Pancreas (tissue), 10 donors: ENCODE data around the gene CDC7. TPM values are rescaled to one million over a fixed set of nuclear protein-coding genes. Genes with fewer than 3 reads are reported as not detected.
A peak's percentile ranks its signal among the peaks of the same experiment; 100 is the strongest.

Experiments used
- ATAC-seq, 4 donors: fragments of 200-7000 bp; cut with Tn5 transposase; one replicate each; pipeline versions ENCODE4 v1.8.0 to v1.9.1; 2020; ENCODE audit warnings: mild to moderate bottlenecking in 4 of 4, moderate library complexity in 4 of 4
- DNase-seq, 6 donors: peaks; one replicate each; pipeline ENCODE4 v3.0.0-alpha.2; 2020
- FAIRE-seq: peaks from 2 replicates; lab custom pipeline; 2012; peaks lifted over from hg19 to GRCh38; lab: Jason Lieb, UNC
- H3K27ac ChIP-seq, 4 donors: fragments of 200-600 bp; sonication (generic); 1 replicate in 3 of 4; 2 replicates in 1 of 4; pipeline versions ENCODE4 v1.5.0 to v1.8.0; 2020
- H3K27me3 ChIP-seq, 4 donors: fragments of 200-600 bp; one replicate each; pipeline ENCODE4 v1.8.0; 2021
- H3K36me3 ChIP-seq, 3 donors: fragments of 200-600 bp; sonication (generic) in 1 of 3; one replicate each; pipeline versions ENCODE4 v1.5.0 to v1.8.0; 2020 to 2021
- H3K4me1 ChIP-seq, 3 donors: fragments of 200-600 bp; one replicate each; pipeline ENCODE4 v1.8.0; 2021
- H3K4me3 ChIP-seq, 4 donors: fragments of 200-600 bp; sonication (generic) in 2 of 4; one replicate each; pipeline versions ENCODE4 v1.5.0 to v1.8.0; 2020 to 2021
- H3K9me3 ChIP-seq, 4 donors: fragments of 200-600 bp; one replicate each; pipeline ENCODE4 v1.8.0; 2021
- WGBS, 2 donors: extraction: QIAGEN DNeasy Blood & Tissue Kit; methylation state at CpG; one replicate each; pipeline ENCODE4 v1.1.7; 2013; 5-methylcytosine and 5-hydroxymethylcytosine counted together
- intact Hi-C, 3 donors: fragments of 100-400 bp; cut with DNase I; formaldehyde crosslinking; loops; one replicate each; pipeline versions ENCODE4 v1.11.1 to v1.14.2; 2022
- polyA plus RNA-seq, 2 donors: library from polyadenylated mRNA; stranded (reverse); fragments of 200-250 nt; gene quantifications; one replicate each; pipeline ENCODE4 v1.2.3, GENCODE V29; 2013
- total RNA-seq, 6 donors: library from RNA; stranded (reverse); fragmentation: NEBNext Ultra II Directional in 4 of 6; extraction: Animal tissue kit (Norgen Biotek cat#: 25700) in 4 of 6; gene quantifications; one replicate each; pipeline versions ENCODE4 v1.2.1 to v1.2.4, GENCODE V29; 2021 to 2023
- TF ChIP-seq, protein P1 (sequence below), 4 donors: fragments of 200-600 bp; sonication (generic) in 3 of 4; IDR thresholded peaks; one replicate each; pipeline versions ENCODE4 v1.5.0 to v1.8.0; 2021; ENCODE audit warnings: antibody characterized with exemption in 4 of 4
- donor health status: healthy with polysubstance abuse.
- donor health status: DM: no; HTN: no; CAD: no; lungs with moderate emphysema.
- donor health status: DM: no; HTN: no; CAD: no.
- donor health status: control.
- donor health status: control.
- donor health status: Bipolar disorder and iron deficiency.
- donor health status: DM: yes; HTN: yes; CAD: no.
- donor health status: DM: no; HTN: no; CAD: no.
- donor health status: DM: no; HTN: no; CAD: no.
- donor health status: DM: yes; HTN: yes; CAD: no.

Gene CDC7
- total and polyA plus RNA-seq, 8 donors = 0.56 to 2.4 (median 0.92) TPM

DNA sequence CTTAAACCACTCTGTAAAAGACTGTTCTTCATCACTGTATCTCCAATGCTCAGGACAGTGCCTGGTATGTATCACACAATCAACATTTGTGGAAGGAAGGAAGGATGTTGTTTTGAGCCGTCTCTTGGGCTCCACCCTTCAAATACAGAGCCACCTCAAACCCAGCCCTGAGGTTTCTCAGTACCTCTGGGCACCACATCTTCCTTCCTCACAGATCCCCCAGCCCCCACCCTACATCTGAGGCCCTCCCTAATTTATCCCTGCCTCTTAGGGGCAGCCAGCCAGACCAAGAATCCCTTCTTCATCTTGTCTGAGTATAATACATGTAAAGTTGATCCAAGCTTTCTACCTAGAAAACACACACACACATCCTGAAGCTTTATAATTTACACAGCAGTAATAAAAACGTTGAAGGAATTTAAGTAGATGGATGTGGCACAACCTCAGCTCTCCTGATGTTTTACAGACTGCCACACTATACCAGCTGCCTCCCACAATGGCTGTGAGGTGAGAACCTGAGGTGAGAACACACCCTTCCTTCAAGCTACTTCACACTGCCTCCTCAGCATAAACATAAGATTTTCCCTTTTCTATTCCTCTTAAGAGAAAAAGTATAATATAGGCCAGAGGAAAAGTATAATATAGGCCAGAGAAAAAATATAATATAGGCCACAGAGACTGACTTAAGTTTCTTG, 48.5 kb downstream of the CDC7 start:
- intact Hi-C loops = no loop called here
- Histone ChIP-seq H3K27me3 (no peaks in the 10 kb centered on the region), H3K27ac (no peak overlapping the region), H3K4me1 (no peaks in the 10 kb centered on the region), H3K9me3 (no peaks in the 10 kb centered on the region), H3K36me3 (no peaks in the 10 kb centered on the region), H3K4me3 (no peak overlapping the region)
- FAIRE-seq (no peak), ATAC-seq (no peak), DNase-seq (no peak)
- TF ChIP-seq, protein P1, sequence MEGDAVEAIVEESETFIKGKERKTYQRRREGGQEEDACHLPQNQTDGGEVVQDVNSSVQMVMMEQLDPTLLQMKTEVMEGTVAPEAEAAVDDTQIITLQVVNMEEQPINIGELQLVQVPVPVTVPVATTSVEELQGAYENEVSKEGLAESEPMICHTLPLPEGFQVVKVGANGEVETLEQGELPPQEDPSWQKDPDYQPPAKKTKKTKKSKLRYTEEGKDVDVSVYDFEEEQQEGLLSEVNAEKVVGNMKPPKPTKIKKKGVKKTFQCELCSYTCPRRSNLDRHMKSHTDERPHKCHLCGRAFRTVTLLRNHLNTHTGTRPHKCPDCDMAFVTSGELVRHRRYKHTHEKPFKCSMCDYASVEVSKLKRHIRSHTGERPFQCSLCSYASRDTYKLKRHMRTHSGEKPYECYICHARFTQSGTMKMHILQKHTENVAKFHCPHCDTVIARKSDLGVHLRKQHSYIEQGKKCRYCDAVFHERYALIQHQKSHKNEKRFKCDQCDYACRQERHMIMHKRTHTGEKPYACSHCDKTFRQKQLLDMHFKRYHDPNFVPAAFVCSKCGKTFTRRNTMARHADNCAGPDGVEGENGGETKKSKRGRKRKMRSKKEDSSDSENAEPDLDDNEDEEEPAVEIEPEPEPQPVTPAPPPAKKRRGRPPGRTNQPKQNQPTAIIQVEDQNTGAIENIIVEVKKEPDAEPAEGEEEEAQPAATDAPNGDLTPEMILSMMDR (IDR thresholded peaks at IDR 0.05) = no peak
- 28 to 35% methylated on average over 2 of the region's 2 CpGs for WGBS, 2 donors

DNA sequence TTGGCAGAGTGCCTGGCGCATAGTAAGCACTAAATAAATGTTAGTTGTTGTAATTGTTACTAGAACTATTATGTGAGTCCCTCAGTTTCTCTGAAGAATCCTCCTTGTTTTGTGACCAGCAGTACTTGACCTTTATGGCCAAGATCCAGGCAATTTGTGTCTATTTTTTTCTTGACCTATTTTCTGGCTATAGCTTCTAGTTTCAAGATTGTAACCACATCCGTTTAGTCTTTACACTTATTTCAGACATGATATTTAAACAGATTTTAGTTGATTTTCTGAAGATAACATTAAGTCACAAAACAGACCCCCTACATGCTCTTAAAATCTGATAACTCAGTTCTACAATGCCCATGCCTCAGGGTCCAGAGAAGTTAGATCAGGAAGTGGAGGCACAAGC, 50.3 kb downstream of the CDC7 start:
- no peaks in the 10 kb centered on the region for H3K4me1 ChIP-seq
- ATAC-seq = no peak
- WGBS, 2 donors = 79 to 82% methylated on average over 2 of the region's 2 CpGs

DNA sequence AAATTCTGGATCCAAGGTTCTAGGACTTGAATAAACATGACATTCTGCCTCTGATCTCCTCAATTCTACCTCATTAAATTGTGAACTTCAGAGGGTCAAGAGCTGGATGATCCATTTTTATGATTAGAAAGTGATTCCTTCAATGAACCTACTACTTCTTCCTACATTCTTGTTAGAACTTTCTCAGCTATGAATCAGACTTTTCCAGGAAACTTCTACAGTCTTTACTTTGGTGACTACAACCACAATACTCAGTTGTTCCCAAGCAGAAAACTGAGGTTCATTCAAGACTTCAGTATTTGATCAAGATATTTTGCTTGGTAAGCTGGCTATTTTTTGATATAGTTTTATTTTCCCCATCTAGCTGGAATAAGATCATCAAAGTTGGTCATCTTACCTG, 51.4 kb downstream of the CDC7 start:
- intact Hi-C loops = no loop called here
- TF ChIP-seq, protein P1 (IDR thresholded peaks at IDR 0.05) = no peak
- no peaks in the 10 kb centered on the region for H3K9me3 ChIP-seq
- DNase-seq (no peak), ATAC-seq (no peak), FAIRE-seq (no peak)
- H3K36me3 ChIP-seq = no peaks in the 10 kb centered on the region
- H3K27ac ChIP-seq = no peak overlapping the region
- no peak overlapping the region for H3K4me3 ChIP-seq
- no peaks in the 10 kb centered on the region for H3K4me1 ChIP-seq
- H3K27me3 ChIP-seq = no peaks in the 10 kb centered on the region

More for the DNA sequence above, 50.3 kb downstream of the CDC7 start:
- Histone ChIP-seq H3K4me3 (no peak overlapping the region), H3K9me3 (no peaks in the 10 kb centered on the region), H3K27me3 (no peaks in the 10 kb centered on the region), H3K27ac (no peak overlapping the region), H3K36me3 (no peaks in the 10 kb centered on the region)
- DNase-seq (no peak), FAIRE-seq (no peak)
- intact Hi-C loops = no loop called here
- TF ChIP-seq, protein P1 (IDR thresholded peaks at IDR 0.05) = no peak

DNA sequence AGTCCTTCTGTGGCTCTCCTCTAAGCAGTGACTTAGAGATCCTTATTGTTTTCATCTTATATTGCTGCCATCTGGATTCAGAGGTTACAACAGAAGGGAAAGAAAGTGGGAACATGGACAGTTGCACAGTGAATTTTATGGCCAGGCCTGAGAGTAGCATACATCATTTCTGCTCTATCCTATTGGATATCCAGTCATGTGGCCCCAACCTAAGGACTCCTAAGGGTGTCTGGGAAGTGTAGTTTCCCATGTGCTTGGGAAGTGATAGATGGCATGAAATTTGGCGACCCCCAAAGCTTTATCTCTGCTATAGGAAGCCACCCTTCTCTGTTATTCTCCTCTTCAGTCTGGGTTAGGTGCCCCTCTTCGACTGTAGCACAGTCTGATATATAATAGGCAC, 51.9 kb downstream of the CDC7 start:
- no peak for DNase-seq
- no peak for FAIRE-seq
- H3K36me3 ChIP-seq = no peaks in the 10 kb centered on the region
- H3K27ac ChIP-seq = no peak overlapping the region
- ATAC-seq = no peak
- no peaks in the 10 kb centered on the region for H3K4me1 ChIP-seq
- 62 to 73% methylated on average over 2 of the region's 2 CpGs for WGBS, 2 donors
- H3K4me3 ChIP-seq = no peak overlapping the region
- H3K9me3 ChIP-seq = no peaks in the 10 kb centered on the region
- TF ChIP-seq, protein P1 (IDR thresholded peaks at IDR 0.05) = no peak
- intact Hi-C loops = no loop called here
- H3K27me3 ChIP-seq = no peaks in the 10 kb centered on the region

DNA sequence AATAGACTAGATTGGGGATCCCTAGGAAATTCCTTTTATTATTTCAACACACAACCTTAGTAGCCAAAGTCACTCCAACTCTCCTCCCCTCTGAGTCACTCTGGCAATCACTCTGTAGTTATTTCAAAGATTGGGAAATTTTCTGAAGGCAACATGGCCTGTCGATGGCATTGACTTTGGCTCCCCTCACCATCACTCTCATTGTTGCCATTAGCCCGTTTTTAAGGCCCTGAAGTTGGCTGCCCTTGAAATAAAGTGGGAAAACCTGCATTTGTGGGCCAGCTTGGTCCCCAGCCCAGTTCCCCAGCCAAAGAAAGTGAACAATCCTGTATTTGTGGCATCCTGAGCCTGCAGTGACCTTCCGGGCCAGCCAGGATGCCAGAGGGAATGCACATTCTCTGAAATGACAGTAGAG, 52.5 kb downstream of the CDC7 start:
- no peaks in the 10 kb centered on the region for H3K36me3 ChIP-seq
- no peaks in the 10 kb centered on the region for H3K4me1 ChIP-seq
- intact Hi-C loops = no loop called here
- H3K27ac ChIP-seq = no peak overlapping the region
- TF ChIP-seq, protein P1 (IDR thresholded peaks at IDR 0.05) = no peak
- no peaks in the 10 kb centered on the region for H3K9me3 ChIP-seq
- ATAC-seq (peak; percentile 70 to 95 (median 90)), FAIRE-seq (no peak), DNase-seq (peak in 3 of 6 donors; percentile 20 to 80 (median 49))
- no peak overlapping the region for H3K4me3 ChIP-seq
- H3K27me3 ChIP-seq = no peaks in the 10 kb centered on the region
- 36 to 46% methylated on average over 3 of the region's 3 CpGs for WGBS, 2 donors
